HepG2 (cell line): ENCODE data around the gene CLDN20. TPM values are rescaled to one million over a fixed set of nuclear protein-coding genes. Genes with fewer than 3 reads are reported as not detected.

Experiments
- ARHGAP35 ChIP-seq: sonication (generic); formaldehyde crosslinking; IDR thresholded peaks from 2 replicates; pipeline ENCODE4 v1.9.0; 2022; ENCODE audit warnings: mild to moderate bottlenecking, inconsistent platforms, moderate library complexity, missing genetic modification reagents, borderline replicate concordance
- ATAD3A ChIP-seq: sonication (generic); formaldehyde crosslinking; IDR thresholded peaks from 2 replicates; pipeline ENCODE4 v1.4.0; 2020; ENCODE audit warnings: missing genetic modification reagents
- EZH2 ChIP-seq: conservative IDR thresholded peaks from 2 replicates; pipeline ENCODE4 v1.6.1; 2012; ENCODE audit warnings: mild to moderate bottlenecking, low read depth, low read length, moderate library complexity
- RARA ChIP-seq: IDR thresholded peaks from 2 replicates; pipeline ENCODE4 v1.6.1; 2016; ENCODE audit warnings: missing genetic modification reagents, missing compliant biosample characterization
- TARDBP ChIP-seq: sonication (generic); formaldehyde crosslinking; IDR thresholded peaks from 2 replicates; pipeline ENCODE4 v1.8.0; 2022; ENCODE audit warnings: mild to moderate bottlenecking, missing genetic modification reagents
- ZFYVE20 ChIP-seq: sonication (generic); formaldehyde crosslinking; IDR thresholded peaks from 2 replicates; pipeline ENCODE4 v1.8.0; 2023; ENCODE audit warnings: low read depth, mild to moderate bottlenecking, moderate library complexity, missing genetic modification reagents, borderline replicate concordance
- ZMYM4 ChIP-seq: sonication (generic); formaldehyde crosslinking; IDR thresholded peaks from 2 replicates; pipeline ENCODE4 v1.8.1; 2023; ENCODE audit warnings: mild to moderate bottlenecking, missing genetic modification reagents
- ZNF335 ChIP-seq: sonication (generic); formaldehyde crosslinking; IDR thresholded peaks from 2 replicates; pipeline ENCODE4 v1.4.0; 2020; ENCODE audit warnings: missing genetic modification reagents
- ZNF33B ChIP-seq: sonication (generic); formaldehyde crosslinking; IDR thresholded peaks from 2 replicates; pipeline ENCODE4 v1.5.1; 2020; ENCODE audit warnings: mild to moderate bottlenecking, missing genetic modification reagents
- ZNF451 ChIP-seq: sonication (generic); formaldehyde crosslinking; IDR thresholded peaks from 2 replicates; pipeline ENCODE4 v1.5.0; 2020; ENCODE audit warnings: mild to moderate bottlenecking, missing genetic modification reagents
- ZNF644 ChIP-seq: IDR thresholded peaks from 2 replicates; pipeline ENCODE4 v1.6.1; 2016; ENCODE audit warnings: low read depth
- ZNF782 ChIP-seq: sonication (generic); formaldehyde crosslinking; IDR thresholded peaks from 2 replicates; pipeline ENCODE4 v1.4.0; 2020; ENCODE audit warnings: missing genetic modification reagents, mild to moderate bottlenecking, borderline replicate concordance
- ZSCAN31 ChIP-seq: sonication (generic); formaldehyde crosslinking; IDR thresholded peaks from 2 replicates; pipeline ENCODE4 v1.5.0; 2020; ENCODE audit warnings: low read depth, mild to moderate bottlenecking, missing genetic modification reagents
- polyA plus RNA-seq, 8 experiments: library from polyadenylated mRNA; depleted of rRNA in 3 of 8; stranded (reverse) in 7 of 8; unstranded in 1 of 8; fragments of >200 nt; fragmentation: Illumina TruSeq in 4 of 8; extraction: Trizol in 4 of 8; gene quantifications; 2 replicates each; pipeline versions ENCODE4 v1.2.1 to v1.2.3, GENCODE V29; 2011 to 2016; ENCODE audit warnings: low read depth in 4 of 8, missing spikeins in 1 of 8, mixed read lengths in 1 of 8; ENCODE audit not compliant: insufficient read depth in 1 of 8
- total RNA-seq, 5 experiments: library from RNA; depleted of rRNA; stranded (reverse); fragments of >200 nt; fragmentation: Illumina TruSeq; extraction: Trizol; gene quantifications; 2 replicates each; pipeline ENCODE4 v1.2.3, GENCODE V29; 2016; ENCODE audit warnings: low read depth in 1 of 5
- TF ChIP-seq, protein P1 (sequence below): sonication (generic); formaldehyde crosslinking; IDR thresholded peaks from 2 replicates; pipeline ENCODE4 v1.5.0; 2020; ENCODE audit warnings: mild to moderate bottlenecking, missing genetic modification reagents
- TF ChIP-seq, protein P2 (sequence below): sonication (generic); formaldehyde crosslinking; conservative IDR thresholded peaks from 2 replicates; pipeline ENCODE4 v1.8.0; 2022; ENCODE audit warnings: low read depth, missing genetic modification reagents
- TF ChIP-seq, protein P3 (sequence below): sonication (generic); formaldehyde crosslinking; IDR thresholded peaks from 2 replicates; pipeline ENCODE4 v1.5.0; 2020; ENCODE audit warnings: mild to moderate bottlenecking, missing genetic modification reagents, borderline replicate concordance
- TF ChIP-seq, protein P4 (sequence below): sonication (generic); formaldehyde crosslinking; IDR thresholded peaks from 2 replicates; pipeline ENCODE4 v1.4.0; 2020; ENCODE audit warnings: missing genetic modification reagents
- TF ChIP-seq, protein P5 (sequence below): sonication (generic); formaldehyde crosslinking; IDR thresholded peaks from 2 replicates; pipeline ENCODE4 v1.4.0; 2020; ENCODE audit warnings: missing genetic modification reagents; ENCODE audit errors: not compliant biosample characterization
- TF ChIP-seq, protein P6 (sequence below), 2 experiments: fragments of 450-650 bp in 1 of 2; sonication (generic) in 1 of 2; formaldehyde crosslinking; IDR thresholded peaks; 2 replicates each; pipeline versions ENCODE4 v1.5.0 to v1.8.0; 2020 to 2022; ENCODE audit warnings: mild to moderate bottlenecking in 1 of 2, missing genetic modification reagents in 1 of 2

The CLDN20 gene
- total and polyA plus RNA-seq, 2 of the 13 experiments (the other 11 are each of a cell fraction or from before 2014, with no cell fraction given): not detected

DNA sequence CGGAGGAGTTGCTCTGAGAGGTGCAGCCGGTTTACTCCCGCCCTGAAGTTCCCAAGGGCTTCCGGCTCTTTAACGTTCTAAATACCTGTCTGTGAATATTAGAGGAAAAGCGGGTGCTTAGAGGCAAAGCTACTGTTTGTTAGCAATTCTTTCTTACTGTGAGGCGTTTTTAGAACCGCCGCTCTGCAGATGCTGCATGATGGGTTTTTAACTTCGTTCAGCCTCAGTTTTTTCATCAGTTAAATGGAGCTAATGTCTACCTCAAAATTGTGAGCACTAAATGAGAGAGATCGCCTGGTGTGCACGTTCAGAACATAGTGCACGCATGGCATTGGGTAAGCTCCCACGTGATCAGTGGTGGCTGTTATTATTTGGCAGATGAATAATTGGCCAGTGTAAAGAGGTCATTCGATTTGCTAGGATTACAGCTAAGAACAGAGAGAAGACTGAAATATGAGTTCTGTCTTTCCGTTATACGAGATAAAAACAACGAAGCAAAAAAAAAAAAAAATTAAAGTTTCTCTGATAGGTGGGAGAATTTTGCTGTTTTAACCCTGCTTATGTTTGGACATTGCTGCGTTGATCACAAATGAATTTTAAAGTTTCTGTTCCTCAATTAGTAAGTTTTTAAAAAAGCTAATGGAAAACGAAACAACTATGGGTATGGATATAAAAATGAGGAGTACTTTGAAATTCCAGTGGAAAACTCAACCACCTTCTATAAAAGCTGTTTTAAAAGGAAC, 51.1 kb downstream of the CLDN20 start (continued):
- peak; percentile 63 for TF ChIP-seq ZNF33B (CRISPR knock-in tag)
- TF ChIP-seq, protein P1, sequence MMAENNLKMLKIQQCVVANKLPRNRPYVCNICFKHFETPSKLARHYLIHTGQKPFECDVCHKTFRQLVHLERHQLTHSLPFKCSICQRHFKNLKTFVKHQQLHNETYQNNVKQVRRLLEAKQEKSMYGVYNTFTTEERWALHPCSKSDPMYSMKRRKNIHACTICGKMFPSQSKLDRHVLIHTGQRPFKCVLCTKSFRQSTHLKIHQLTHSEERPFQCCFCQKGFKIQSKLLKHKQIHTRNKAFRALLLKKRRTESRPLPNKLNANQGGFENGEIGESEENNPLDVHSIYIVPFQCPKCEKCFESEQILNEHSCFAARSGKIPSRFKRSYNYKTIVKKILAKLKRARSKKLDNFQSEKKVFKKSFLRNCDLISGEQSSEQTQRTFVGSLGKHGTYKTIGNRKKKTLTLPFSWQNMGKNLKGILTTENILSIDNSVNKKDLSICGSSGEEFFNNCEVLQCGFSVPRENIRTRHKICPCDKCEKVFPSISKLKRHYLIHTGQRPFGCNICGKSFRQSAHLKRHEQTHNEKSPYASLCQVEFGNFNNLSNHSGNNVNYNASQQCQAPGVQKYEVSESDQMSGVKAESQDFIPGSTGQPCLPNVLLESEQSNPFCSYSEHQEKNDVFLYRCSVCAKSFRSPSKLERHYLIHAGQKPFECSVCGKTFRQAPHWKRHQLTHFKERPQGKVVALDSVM: no peak; the same call in 1 of the 2 replicates
- TF ChIP-seq, protein P2, sequence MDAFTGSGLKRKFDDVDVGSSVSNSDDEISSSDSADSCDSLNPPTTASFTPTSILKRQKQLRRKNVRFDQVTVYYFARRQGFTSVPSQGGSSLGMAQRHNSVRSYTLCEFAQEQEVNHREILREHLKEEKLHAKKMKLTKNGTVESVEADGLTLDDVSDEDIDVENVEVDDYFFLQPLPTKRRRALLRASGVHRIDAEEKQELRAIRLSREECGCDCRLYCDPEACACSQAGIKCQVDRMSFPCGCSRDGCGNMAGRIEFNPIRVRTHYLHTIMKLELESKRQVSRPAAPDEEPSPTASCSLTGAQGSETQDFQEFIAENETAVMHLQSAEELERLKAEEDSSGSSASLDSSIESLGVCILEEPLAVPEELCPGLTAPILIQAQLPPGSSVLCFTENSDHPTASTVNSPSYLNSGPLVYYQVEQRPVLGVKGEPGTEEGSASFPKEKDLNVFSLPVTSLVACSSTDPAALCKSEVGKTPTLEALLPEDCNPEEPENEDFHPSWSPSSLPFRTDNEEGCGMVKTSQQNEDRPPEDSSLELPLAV (CRISPR knock-in tag): no peak
- TF ChIP-seq, protein P3, sequence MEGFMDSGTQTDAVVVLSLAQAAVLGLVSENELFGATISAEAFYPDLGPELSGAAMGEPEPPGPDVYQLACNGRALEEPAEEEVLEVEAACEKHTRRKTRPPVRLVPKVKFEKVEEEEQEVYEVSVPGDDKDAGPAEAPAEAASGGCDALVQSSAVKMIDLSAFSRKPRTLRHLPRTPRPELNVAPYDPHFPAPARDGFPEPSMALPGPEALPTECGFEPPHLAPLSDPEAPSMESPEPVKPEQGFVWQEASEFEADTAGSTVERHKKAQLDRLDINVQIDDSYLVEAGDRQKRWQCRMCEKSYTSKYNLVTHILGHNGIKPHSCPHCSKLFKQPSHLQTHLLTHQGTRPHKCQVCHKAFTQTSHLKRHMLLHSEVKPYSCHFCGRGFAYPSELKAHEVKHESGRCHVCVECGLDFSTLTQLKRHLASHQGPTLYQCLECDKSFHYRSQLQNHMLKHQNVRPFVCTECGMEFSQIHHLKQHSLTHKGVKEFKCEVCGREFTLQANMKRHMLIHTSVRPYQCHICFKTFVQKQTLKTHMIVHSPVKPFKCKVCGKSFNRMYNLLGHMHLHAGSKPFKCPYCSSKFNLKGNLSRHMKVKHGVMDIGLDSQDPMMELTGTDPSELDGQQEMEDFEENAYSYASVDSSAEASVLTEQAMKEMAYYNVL (CRISPR knock-in tag): peak; percentile 51; the same call in 1 of the 2 replicates
- TF ChIP-seq ZFYVE20 (CRISPR knock-in tag): no peak
- TF ChIP-seq ZNF451 (CRISPR knock-in tag): no peak
- TF ChIP-seq, protein P4, sequence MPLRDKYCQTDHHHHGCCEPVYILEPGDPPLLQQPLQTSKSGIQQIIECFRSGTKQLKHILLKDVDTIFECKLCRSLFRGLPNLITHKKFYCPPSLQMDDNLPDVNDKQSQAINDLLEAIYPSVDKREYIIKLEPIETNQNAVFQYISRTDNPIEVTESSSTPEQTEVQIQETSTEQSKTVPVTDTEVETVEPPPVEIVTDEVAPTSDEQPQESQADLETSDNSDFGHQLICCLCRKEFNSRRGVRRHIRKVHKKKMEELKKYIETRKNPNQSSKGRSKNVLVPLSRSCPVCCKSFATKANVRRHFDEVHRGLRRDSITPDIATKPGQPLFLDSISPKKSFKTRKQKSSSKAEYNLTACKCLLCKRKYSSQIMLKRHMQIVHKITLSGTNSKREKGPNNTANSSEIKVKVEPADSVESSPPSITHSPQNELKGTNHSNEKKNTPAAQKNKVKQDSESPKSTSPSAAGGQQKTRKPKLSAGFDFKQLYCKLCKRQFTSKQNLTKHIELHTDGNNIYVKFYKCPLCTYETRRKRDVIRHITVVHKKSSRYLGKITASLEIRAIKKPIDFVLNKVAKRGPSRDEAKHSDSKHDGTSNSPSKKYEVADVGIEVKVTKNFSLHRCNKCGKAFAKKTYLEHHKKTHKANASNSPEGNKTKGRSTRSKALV (CRISPR knock-in tag): no peak
- no peak for TF ChIP-seq ZNF335 (CRISPR knock-in tag)
- TF ChIP-seq ZNF782 (CRISPR knock-in tag): no peak
- TF ChIP-seq EZH2: no peak
- TF ChIP-seq, protein P5, sequence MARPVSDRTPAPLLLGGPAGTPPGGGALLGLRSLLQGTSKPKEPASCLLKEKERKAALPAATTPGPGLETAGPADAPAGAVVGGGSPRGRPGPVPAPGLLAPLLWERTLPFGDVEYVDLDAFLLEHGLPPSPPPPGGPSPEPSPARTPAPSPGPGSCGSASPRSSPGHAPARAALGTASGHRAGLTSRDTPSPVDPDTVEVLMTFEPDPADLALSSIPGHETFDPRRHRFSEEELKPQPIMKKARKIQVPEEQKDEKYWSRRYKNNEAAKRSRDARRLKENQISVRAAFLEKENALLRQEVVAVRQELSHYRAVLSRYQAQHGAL (CRISPR knock-in tag): no peak
- peak; percentile 84; the same call in 1 of the 2 replicates for TF ChIP-seq TARDBP (CRISPR knock-in tag)
- no peak; the same call in 1 of the 2 replicates for TF ChIP-seq ZNF644 (CRISPR knock-in tag)
- TF ChIP-seq ARHGAP35: no peak
- TF ChIP-seq, protein P6, sequence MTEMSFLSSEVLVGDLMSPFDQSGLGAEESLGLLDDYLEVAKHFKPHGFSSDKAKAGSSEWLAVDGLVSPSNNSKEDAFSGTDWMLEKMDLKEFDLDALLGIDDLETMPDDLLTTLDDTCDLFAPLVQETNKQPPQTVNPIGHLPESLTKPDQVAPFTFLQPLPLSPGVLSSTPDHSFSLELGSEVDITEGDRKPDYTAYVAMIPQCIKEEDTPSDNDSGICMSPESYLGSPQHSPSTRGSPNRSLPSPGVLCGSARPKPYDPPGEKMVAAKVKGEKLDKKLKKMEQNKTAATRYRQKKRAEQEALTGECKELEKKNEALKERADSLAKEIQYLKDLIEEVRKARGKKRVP (CRISPR knock-in tag; IDR thresholded peaks at IDR 0.05): peak in 1 of 2 experiments; percentile 47; a peak in 1 of 4 replicates
- TF ChIP-seq ZMYM4 (CRISPR knock-in tag): peak; percentile 89
- peak; percentile 47; the same call in 1 of the 2 replicates for TF ChIP-seq ZSCAN31 (CRISPR knock-in tag)
- TF ChIP-seq ATAD3A (CRISPR knock-in tag): no peak
- TF ChIP-seq RARA (CRISPR knock-in tag): 0 out of 2 replicates have a peak, but pooled peaks have one; percentile 53
